Neutrophil (primary cell): ENCODE data around the gene USP20.

ENCODE experiments used
- H3K27ac ChIP-seq: fragments of 200-600 bp; sonication (generic); 2 replicates; pipeline ENCODE4 v1.5.1; 2016; ENCODE audit warnings: mild to moderate bottlenecking, moderate library complexity
- H3K27me3 ChIP-seq: fragments of 200-600 bp; sonication (generic); 2 replicates; pipeline ENCODE4 v1.6.0; 2016; ENCODE audit warnings: mild to moderate bottlenecking
- H3K36me3 ChIP-seq: fragments of 200-600 bp; sonication (generic); 2 replicates; pipeline ENCODE4 v1.5.1; 2017
- H3K4me1 ChIP-seq, 2 experiments: fragments of 200-600 bp in 1 of 2; sonication (generic) in 1 of 2; 1 replicate in 1 of 2; 2 replicates in 1 of 2; pipeline versions ENCODE4 v1.5.1 to v1.6.1; 2013 to 2016; ENCODE audit warnings: low read depth in 1 of 2, low read length in 1 of 2, mild to moderate bottlenecking in 1 of 2, moderate library complexity in 1 of 2; ENCODE audit not compliant: control insufficient read depth in 1 of 2, insufficient read depth in 1 of 2
- H3K4me3 ChIP-seq, 2 experiments: fragments of 200-600 bp in 1 of 2; sonication (generic) in 1 of 2; 1 replicate in 1 of 2; 2 replicates in 1 of 2; pipeline ENCODE4 v1.5.1; 2013 to 2016; ENCODE audit warnings: low read depth in 1 of 2, low read length in 1 of 2, mild to moderate bottlenecking in 1 of 2, moderate library complexity in 1 of 2
- H3K9me3 ChIP-seq: fragments of 200-600 bp; sonication (generic); 2 replicates; pipeline ENCODE4 v1.5.1; 2016
- TF ChIP-seq, protein P1 (sequence below): fragments of 200-600 bp; sonication (generic); IDR thresholded peaks from 2 replicates; pipeline ENCODE4 v1.5.1; 2016; ENCODE audit warnings: antibody characterized with exemption

The USP20 gene

DNA sequence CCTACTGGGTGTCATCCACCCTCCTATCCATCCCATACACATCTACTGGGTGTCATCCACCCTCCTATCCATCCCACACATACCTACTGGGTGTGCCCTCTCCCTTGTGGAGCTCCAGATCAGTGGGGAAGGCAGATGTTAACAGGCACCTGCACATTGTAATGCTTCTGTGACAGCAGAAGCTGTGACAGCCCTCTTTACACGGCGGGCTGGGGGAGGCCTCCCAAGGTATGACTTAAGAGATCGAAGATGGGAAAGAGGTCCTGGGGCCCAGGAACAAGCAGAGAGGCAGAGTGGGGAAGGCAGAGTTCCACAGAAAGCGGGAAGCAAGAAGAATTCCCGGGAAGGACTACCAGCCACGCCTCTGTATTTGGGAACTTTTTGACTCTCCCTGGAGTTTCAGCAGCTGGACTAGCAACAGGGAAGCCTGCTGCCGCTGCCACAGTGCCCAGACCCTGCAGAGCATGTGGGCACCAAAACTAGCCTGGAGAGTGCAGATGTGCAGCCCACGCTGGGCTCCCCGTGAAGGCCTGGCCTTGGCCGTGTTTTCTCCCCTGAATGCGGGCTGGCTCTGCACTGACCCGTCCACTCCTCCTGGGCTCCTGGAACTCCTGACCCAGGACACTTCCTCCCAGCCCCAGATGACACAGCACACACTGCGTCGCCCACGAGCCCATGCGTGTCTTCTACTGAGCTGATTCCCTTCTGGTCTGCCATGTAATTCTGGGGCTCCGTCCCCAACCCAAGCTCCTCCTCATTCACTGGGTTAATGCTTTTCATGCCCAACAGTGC lies 20.6 kb upstream of the USP20 start:
- H3K4me1 ChIP-seq, result peaks cover 44 to 45% of the 10 kb centered on the region in 2 experiments
- H3K27ac ChIP-seq, result peak overlapping the region; percentile 90
- H3K4me3 ChIP-seq, result no peak overlapping the region
- TF ChIP-seq, protein P1, sequence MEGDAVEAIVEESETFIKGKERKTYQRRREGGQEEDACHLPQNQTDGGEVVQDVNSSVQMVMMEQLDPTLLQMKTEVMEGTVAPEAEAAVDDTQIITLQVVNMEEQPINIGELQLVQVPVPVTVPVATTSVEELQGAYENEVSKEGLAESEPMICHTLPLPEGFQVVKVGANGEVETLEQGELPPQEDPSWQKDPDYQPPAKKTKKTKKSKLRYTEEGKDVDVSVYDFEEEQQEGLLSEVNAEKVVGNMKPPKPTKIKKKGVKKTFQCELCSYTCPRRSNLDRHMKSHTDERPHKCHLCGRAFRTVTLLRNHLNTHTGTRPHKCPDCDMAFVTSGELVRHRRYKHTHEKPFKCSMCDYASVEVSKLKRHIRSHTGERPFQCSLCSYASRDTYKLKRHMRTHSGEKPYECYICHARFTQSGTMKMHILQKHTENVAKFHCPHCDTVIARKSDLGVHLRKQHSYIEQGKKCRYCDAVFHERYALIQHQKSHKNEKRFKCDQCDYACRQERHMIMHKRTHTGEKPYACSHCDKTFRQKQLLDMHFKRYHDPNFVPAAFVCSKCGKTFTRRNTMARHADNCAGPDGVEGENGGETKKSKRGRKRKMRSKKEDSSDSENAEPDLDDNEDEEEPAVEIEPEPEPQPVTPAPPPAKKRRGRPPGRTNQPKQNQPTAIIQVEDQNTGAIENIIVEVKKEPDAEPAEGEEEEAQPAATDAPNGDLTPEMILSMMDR, result no peak
- H3K36me3 ChIP-seq, result peaks cover 89% of the 10 kb centered on the region
- H3K27me3 ChIP-seq, result no peaks in the 10 kb centered on the region
- H3K9me3 ChIP-seq, result no peaks in the 10 kb centered on the region

DNA sequence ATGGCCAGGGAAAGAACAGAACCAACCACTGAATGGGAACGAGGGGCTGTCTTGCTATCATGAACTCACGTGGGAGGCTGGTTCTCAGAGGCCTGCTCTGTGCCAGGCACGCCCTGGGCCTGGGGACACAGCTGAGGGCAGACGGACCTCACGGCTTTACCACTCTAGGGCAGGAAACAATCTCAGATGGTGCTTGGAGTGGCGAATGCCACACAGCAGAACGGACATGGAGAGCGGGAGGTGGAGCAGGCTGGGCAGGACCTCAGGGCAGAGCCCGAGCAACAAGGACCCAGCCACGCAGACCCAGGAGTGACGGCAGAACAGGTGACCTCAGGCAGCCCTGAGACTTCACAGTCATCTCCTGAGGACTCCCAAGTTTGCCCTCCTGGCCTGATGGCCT lies 20.0 kb upstream of the USP20 start:
- Histone ChIP-seq H3K9me3 (no peaks in the 10 kb centered on the region), H3K27me3 (no peaks in the 10 kb centered on the region), H3K36me3 (peaks cover 86% of the 10 kb centered on the region), H3K4me3 (no peak overlapping the region), H3K4me1 (peaks cover 41 to 47% of the 10 kb centered on the region in 2 experiments), H3K27ac (peak overlapping the region; percentile 90)
- TF ChIP-seq, protein P1, result no peak

DNA sequence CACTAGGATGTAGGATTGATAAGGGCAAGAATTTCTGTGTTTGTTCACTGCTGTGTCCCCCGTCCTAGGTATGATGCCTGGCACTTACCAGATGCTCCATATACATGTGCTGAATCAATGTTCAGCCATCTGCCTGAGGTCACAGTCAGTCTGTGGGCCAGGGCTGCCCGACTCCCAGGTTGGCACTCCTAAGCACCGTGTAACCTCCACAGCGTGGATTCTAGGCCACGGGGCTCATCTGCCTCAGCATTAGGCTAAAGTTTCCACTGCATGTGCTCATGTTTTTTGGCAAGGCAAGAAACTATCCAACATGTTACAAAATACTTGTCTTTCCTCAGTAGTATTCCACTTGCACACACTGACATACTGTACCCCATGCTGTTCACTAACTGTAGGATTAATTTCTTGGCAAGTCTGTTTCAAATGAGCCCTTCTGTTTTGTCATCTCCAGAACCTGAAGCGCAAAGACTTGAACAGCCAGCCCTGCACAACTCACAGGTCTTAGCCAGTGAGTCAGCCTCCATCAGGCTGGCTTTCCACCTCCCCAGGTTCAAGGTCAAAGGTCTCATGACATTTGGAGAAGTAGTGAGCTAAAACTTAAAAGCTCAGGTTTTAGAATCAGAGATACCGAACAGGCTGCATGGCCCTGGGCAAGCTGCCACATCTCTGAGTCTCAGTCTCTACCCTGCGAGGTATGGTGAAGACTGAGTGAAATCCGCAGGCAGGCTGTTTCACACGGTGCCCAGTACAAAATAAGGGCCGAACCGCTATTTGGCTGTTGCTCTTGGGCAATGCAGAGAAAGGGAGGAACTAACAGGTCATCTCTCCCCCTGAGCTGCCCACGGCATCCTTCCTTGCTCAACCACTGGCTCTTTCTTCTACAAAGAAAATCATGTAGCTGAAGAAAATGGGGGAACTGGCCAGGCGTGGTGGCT lies 18.5 kb upstream of the USP20 start:
- Histone ChIP-seq H3K4me3 (peak overlapping the region; percentile 22 to 29), H3K36me3 (peaks cover 86% of the 10 kb centered on the region), H3K4me1 (peaks cover 43 to 54% of the 10 kb centered on the region in 2 experiments), H3K27ac (peak overlapping the region; percentile 90), H3K27me3 (no peaks in the 10 kb centered on the region), H3K9me3 (no peaks in the 10 kb centered on the region)
- TF ChIP-seq, protein P1, result no peak

DNA sequence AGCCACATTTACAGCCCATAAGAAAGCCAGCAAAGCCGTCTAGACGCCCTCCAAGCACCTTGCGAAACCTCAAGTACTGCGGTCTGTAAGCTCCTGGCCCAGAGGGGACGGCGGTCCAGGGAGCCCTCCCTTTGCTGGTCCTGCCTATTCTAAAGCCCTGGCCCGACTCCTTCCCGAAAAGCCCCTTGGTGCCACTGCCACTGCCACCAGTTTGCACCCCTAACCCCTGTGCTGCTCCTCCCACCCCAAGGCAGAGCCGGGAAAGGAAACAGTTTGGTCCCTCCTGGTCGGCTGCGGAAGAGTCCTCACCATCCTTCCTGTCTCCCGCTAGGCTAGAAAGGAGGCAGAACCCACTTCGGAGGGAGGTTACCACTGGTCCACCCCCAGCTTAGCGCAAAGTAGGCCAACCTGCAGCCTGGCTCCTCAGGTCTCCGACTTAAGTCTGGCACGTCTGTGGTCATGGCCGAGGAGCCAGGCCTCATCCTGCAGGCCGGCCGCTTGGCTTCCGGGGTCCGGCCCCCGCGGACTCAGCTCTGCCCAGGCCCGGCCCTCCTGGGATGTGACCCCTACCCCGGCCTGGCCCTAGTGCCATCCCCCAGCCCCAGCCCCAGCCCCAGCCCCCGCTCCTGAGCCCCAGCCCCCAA lies 12.2 kb upstream of the USP20 start:
- peak overlapping the region; percentile 86 for H3K27ac ChIP-seq
- peaks cover 27 to 46% of the 10 kb centered on the region in 2 experiments for H3K4me1 ChIP-seq
- H3K4me3 ChIP-seq, result peak overlapping the region; percentile 78 to 86
- H3K27me3 ChIP-seq, result no peaks in the 10 kb centered on the region
- TF ChIP-seq, protein P1, result no peak
- H3K36me3 ChIP-seq, result peaks cover 52% of the 10 kb centered on the region
- H3K9me3 ChIP-seq, result no peaks in the 10 kb centered on the region

DNA sequence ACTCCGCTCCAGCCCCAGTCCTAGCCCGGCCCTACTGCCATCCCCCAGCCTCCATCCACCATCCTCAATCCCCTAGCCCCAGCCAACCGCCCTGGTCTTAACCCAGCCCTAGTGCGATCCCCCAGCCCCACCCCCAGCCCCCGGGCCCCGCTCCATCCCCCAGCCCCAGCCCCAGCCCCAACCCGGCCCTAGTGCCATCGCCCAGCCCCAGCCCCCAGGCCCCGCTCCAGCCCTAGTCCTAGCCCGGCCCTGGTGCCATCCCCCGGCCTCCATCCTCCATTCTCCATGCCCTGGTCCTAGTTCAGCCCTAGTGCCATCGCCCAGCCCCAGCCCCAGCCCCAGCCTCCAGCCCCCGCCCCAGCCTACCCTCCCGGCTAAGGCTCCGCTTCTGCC lies 11.7 kb upstream of the USP20 start:
- Histone ChIP-seq H3K36me3 (peaks cover 51% of the 10 kb centered on the region), H3K4me3 (peak overlapping the region; percentile 78 to 86)

More for the DNA sequence above, 11.7 kb upstream of the USP20 start:
- Histone ChIP-seq H3K4me1 (peaks cover 22 to 41% of the 10 kb centered on the region in 2 experiments), H3K27ac (peak overlapping the region; percentile 86), H3K27me3 (no peaks in the 10 kb centered on the region), H3K9me3 (no peaks in the 10 kb centered on the region)
- TF ChIP-seq, protein P1, result no peak
